ENCODE measurements around the gene FOXP1. TPM values are rescaled to one million over a fixed set of nuclear protein-coding genes. Genes with fewer than 3 reads are reported as not detected.

FOXP1 gene
- total and polyA plus RNA-seq, 2 of the 8 experiments (the other 6 are each of a cell fraction or from before 2014, with no cell fraction given) = 13.9 to 25.4 TPM

DNA sequence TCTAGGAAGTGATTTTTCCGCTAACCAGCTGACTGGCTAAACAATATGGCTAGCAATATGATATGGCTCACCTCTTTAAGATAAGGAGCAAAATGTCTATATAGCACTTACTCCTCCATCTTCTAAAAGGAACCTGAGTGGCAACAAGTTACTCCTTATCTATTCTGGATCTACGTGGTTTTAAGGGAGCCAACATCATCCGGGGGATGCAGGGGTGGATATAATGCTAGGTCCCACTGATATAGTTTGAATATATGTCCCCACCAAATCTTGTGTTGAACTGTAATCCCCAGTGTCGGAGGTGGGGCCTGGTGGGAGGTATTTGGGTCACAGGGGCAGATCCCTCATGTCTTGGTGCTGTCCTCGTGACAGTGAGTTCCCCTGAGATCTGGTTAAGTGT lies 500.7 kb downstream of the FOXP1 start:
- ChIA-PET POLR2A (ENCODE audit: partially characterized antibody) (no interaction called here), CTCF (ENCODE audit: partially characterized antibody) (interaction anchor here (1.0 kb wide), 1 partner anchor 12 kb away, joined by 4 read pairs; no protein-coding TSS in a partner anchor)
- no peak overlapping the region for H2BK20ac ChIP-seq (ENCODE audit: low read length)
- H4K91ac ChIP-seq (replicated peaks; ENCODE audit: insufficient read length, low read length) = no peak overlapping the region
- no peak for DNase-seq (ENCODE audit: low read depth in 1 of 2, low spot score in 2 of 2)
- peaks cover 0 to 8% of the 10 kb centered on the region in 2 experiments; a peak in 1 of 4 replicates for H3K79me2 ChIP-seq (ENCODE audit: control insufficient read depth in 1 of 2, insufficient read depth in 2 of 2, low read length in 2 of 2)
- no peak overlapping the region for H3K4me3 ChIP-seq (ENCODE audit: extremely low read depth in 1 of 4, insufficient read depth in 2 of 4, low read depth in 3 of 4, low read length in 4 of 4)
- H3K27me3 ChIP-seq (replicated peaks in 1 of 4; ENCODE audit: control insufficient read depth in 3 of 4, extremely low read depth in 1 of 4, insufficient read depth in 3 of 4, low read length in 3 of 4) = no peaks in the 10 kb centered on the region
- H3K4me1 ChIP-seq (replicated peaks in 1 of 4; ENCODE audit: control insufficient read depth in 3 of 4, insufficient read depth in 4 of 4, low read length in 3 of 4) = peaks cover under 1 to 18% (median 11%) of the 10 kb centered on the region in 4 experiments; a peak in 6 of 7 replicates
- H2AFZ ChIP-seq (ENCODE audit: low read length) = no peak overlapping the region
- H2AK5ac ChIP-seq (ENCODE audit: low read depth, low read length) = no peak overlapping the region
- H3K4ac ChIP-seq (replicated peaks; ENCODE audit: insufficient read length, low read depth, low read length) = no peak overlapping the region
- no peak overlapping the region for H2BK120ac ChIP-seq (replicated peaks; ENCODE audit: low read depth, low read length)
- no peaks in the 10 kb centered on the region for H3K9me3 ChIP-seq (ENCODE audit: insufficient read depth in 2 of 2, low read depth in 1 of 2, low read length in 1 of 2)
- H2BK12ac ChIP-seq (ENCODE audit: low read depth, low read length) = no peak overlapping the region
- H2BK15ac ChIP-seq (ENCODE audit: low read length) = no peak overlapping the region
- H3K9ac ChIP-seq (replicated peaks in 1 of 4; ENCODE audit: extremely low read depth in 1 of 4, low read depth in 3 of 4, low read length in 3 of 4) = no peak overlapping the region
- H4K20me1 ChIP-seq (replicated peaks in 1 of 2; ENCODE audit: control insufficient read depth in 1 of 2, insufficient read depth in 2 of 2, low read length in 2 of 2) = no peaks in the 10 kb centered on the region
- no peak overlapping the region for H4K8ac ChIP-seq (ENCODE audit: extremely low read depth, insufficient read depth, low read length)
- H2BK5ac ChIP-seq (ENCODE audit: low read depth, low read length) = no peak overlapping the region
- no peaks in the 10 kb centered on the region for H3K23me2 ChIP-seq (ENCODE audit: low read depth, low read length)
- TF ChIP-seq KDM4A (IDR thresholded peaks at IDR 0.05; ENCODE audit: low read depth, low read length, severe bottlenecking) = no peak
- TF ChIP-seq KDM1A (IDR thresholded peaks at IDR 0.05; ENCODE audit: borderline replicate concordance, low read length) = no peak
- TF ChIP-seq GTF2F1 (IDR thresholded peaks at IDR 0.05; ENCODE audit: borderline replicate concordance, low read depth, low read length) = no peak
- TF ChIP-seq, protein P1, sequence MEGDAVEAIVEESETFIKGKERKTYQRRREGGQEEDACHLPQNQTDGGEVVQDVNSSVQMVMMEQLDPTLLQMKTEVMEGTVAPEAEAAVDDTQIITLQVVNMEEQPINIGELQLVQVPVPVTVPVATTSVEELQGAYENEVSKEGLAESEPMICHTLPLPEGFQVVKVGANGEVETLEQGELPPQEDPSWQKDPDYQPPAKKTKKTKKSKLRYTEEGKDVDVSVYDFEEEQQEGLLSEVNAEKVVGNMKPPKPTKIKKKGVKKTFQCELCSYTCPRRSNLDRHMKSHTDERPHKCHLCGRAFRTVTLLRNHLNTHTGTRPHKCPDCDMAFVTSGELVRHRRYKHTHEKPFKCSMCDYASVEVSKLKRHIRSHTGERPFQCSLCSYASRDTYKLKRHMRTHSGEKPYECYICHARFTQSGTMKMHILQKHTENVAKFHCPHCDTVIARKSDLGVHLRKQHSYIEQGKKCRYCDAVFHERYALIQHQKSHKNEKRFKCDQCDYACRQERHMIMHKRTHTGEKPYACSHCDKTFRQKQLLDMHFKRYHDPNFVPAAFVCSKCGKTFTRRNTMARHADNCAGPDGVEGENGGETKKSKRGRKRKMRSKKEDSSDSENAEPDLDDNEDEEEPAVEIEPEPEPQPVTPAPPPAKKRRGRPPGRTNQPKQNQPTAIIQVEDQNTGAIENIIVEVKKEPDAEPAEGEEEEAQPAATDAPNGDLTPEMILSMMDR (IDR thresholded peaks at IDR 0.05; ENCODE audit: control extremely low read depth in 1 of 3, insufficient read depth in 1 of 3, low read depth in 1 of 3, low read length in 3 of 3) = no peak
- TF ChIP-seq NRF1 (IDR thresholded peaks at IDR 0.05; ENCODE audit: low read depth, low read length) = no peak
- no peak for TF ChIP-seq CBX8 (IDR thresholded peaks at IDR 0.05; ENCODE audit: borderline replicate concordance, low read depth, low read length)
- TF ChIP-seq SP2 (IDR thresholded peaks at IDR 0.05; ENCODE audit: low read length) = no peak
- no peak for TF ChIP-seq GABPA (IDR thresholded peaks at IDR 0.05; ENCODE audit: borderline replicate concordance, insufficient read depth, low read length)
- no peak for TF ChIP-seq JUN (IDR thresholded peaks at IDR 0.05; ENCODE audit: low read depth, low read length)
- no peak for TF ChIP-seq TEAD4 (IDR thresholded peaks at IDR 0.05; ENCODE audit: low read depth, low read length)
- no peak for TF ChIP-seq FOSL1 (IDR thresholded peaks at IDR 0.05; ENCODE audit: insufficient read depth, low read depth, low read length)
- H3K36me3 ChIP-seq (ENCODE audit: control insufficient read depth in 2 of 4, insufficient read depth in 4 of 4, low read length in 3 of 4) = no peaks in the 10 kb centered on the region
- H3K4me2 ChIP-seq (ENCODE audit: insufficient read depth in 1 of 2, low read depth in 2 of 2, low read length in 2 of 2) = no peak overlapping the region
- no peak overlapping the region for H3K27ac ChIP-seq (ENCODE audit: low read depth, low read length)
- 90% methylated on average over 5 of the region's 5 CpGs; no CpG with 5 or more reads in 1 of the 2 experiments for WGBS, 2 experiments (ENCODE audit: extremely low coverage in 1 of 2, insufficient coverage in 1 of 2, insufficient read length in 1 of 2, insufficient replicate concordance in 2 of 2, low coverage in 1 of 2, low lambda C conversion rate in 2 of 2, missing lambda C conversion rate in 1 of 2)
- H3K79me1 ChIP-seq (ENCODE audit: low read depth, low read length) = no peaks in the 10 kb centered on the region
- no peak overlapping the region for H3K14ac ChIP-seq (ENCODE audit: insufficient read length)
- H3K56ac ChIP-seq (replicated peaks; ENCODE audit: insufficient read length, low read depth, low read length) = no peak overlapping the region
- H3K18ac ChIP-seq (ENCODE audit: extremely low read depth, low read length) = no peak overlapping the region
- no peak for FAIRE-seq
- H4K5ac ChIP-seq (ENCODE audit: insufficient read length, low read depth, low read length) = no peak overlapping the region
- H3K23ac ChIP-seq (ENCODE audit: insufficient read length) = no peak overlapping the region

Data from H1 (cell line).